Upper lobe of right lung (tissue), 1 donor: Measurements from ENCODE around the gene SLC12A6. TPM values are rescaled to one million over a fixed set of nuclear protein-coding genes. Genes with fewer than 3 reads are reported as not detected.

Source experiments
- ATAC-seq: fragments of 200-7000 bp; cut with Tn5 transposase; one replicate; pipeline ENCODE4 v1.9.1; 2020; ENCODE audit warnings: mild to moderate bottlenecking, moderate library complexity
- DNase-seq: peaks from one replicate; pipeline ENCODE4 v3.0.0-alpha.2; 2020
- H3K27ac ChIP-seq: fragments of 200-600 bp; one replicate; pipeline ENCODE4 v1.8.0; 2022
- H3K27me3 ChIP-seq: fragments of 200-600 bp; one replicate; pipeline ENCODE4 v1.8.0; 2022; ENCODE audit warnings: mild to moderate bottlenecking
- H3K36me3 ChIP-seq: fragments of 200-600 bp; one replicate; pipeline ENCODE4 v1.8.0; 2022
- H3K4me1 ChIP-seq: fragments of 200-600 bp; one replicate; pipeline ENCODE4 v1.8.0; 2022
- H3K4me3 ChIP-seq: fragments of 200-600 bp; one replicate; pipeline ENCODE4 v1.8.0; 2022; ENCODE audit warnings: mild to moderate bottlenecking
- H3K9me3 ChIP-seq: fragments of 200-600 bp; one replicate; pipeline ENCODE4 v1.8.0; 2022
- intact Hi-C: fragments of 100-400 bp; cut with DNase I; formaldehyde crosslinking; loops from one replicate; pipeline ENCODE4 v1.11.0; 2022
- total RNA-seq: library from RNA; stranded (reverse); fragmentation: NEBNext Ultra II Directional; extraction: Animal tissue kit (Norgen Biotek cat#: 25700); gene quantifications from one replicate; pipeline ENCODE4 v1.2.1, GENCODE V29; 2021
- TF ChIP-seq, protein P1 (sequence below): fragments of 200-600 bp; IDR thresholded peaks from one replicate; pipeline ENCODE4 v1.8.0; 2022; ENCODE audit warnings: antibody characterized with exemption
- donor health status: DM: no; HTN: yes; CAD: no; lungs with severe emphysema.

SLC12A6 gene
- total RNA-seq, 1 donor from 2014 or later, result 44.9 TPM

DNA sequence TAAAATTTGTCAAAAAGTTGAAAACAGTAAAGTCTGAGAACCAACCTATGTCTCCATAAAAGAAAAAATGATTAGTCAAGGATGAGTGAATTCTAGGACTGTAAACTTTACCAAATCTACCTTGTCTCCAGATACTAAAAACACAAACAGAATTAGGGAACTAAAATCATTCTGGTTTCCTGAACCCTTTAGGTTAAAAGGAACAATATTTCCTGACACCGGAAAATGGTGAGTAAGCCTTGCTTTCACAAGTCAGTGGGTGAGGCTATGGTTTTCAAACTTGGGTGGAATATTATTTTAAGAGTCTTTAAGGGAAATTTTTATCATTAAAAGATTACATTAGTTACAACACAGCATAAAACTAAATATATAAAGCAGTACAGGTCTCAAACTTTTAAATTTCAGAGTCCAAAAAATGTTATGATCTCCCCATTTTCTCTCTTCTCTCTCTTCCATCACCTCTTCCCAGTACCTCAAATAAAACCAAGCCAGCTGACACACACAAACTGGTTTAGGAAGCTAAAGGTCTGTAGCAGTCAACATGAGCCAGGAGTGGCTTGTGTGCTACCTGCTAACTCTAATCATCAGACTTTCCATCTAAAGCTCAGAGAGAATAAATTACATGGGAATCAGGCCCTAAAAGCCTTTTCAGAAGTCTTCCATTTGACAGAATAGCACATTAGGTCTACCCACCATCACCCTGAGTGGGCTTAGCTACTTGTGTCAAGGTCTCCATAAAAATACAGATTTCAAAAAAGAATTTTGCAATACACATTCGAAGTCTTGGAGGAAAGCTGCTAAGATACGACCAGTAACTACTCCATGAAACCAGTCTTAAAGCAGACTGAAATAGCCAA is 2.2 kb downstream of the SLC12A6 start:
- DNase-seq (no peak), ATAC-seq (no peak)
- Histone ChIP-seq H3K27me3 (no peaks in the 10 kb centered on the region), H3K4me1 (peaks cover 28% of the 10 kb centered on the region), H3K4me3 (peak overlapping the region; percentile 73), H3K27ac (peak overlapping the region; percentile 90), H3K36me3 (peaks cover 16% of the 10 kb centered on the region), H3K9me3 (no peaks in the 10 kb centered on the region)
- intact Hi-C loops, result no loop called here
- TF ChIP-seq, protein P1, sequence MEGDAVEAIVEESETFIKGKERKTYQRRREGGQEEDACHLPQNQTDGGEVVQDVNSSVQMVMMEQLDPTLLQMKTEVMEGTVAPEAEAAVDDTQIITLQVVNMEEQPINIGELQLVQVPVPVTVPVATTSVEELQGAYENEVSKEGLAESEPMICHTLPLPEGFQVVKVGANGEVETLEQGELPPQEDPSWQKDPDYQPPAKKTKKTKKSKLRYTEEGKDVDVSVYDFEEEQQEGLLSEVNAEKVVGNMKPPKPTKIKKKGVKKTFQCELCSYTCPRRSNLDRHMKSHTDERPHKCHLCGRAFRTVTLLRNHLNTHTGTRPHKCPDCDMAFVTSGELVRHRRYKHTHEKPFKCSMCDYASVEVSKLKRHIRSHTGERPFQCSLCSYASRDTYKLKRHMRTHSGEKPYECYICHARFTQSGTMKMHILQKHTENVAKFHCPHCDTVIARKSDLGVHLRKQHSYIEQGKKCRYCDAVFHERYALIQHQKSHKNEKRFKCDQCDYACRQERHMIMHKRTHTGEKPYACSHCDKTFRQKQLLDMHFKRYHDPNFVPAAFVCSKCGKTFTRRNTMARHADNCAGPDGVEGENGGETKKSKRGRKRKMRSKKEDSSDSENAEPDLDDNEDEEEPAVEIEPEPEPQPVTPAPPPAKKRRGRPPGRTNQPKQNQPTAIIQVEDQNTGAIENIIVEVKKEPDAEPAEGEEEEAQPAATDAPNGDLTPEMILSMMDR, result no peak

DNA sequence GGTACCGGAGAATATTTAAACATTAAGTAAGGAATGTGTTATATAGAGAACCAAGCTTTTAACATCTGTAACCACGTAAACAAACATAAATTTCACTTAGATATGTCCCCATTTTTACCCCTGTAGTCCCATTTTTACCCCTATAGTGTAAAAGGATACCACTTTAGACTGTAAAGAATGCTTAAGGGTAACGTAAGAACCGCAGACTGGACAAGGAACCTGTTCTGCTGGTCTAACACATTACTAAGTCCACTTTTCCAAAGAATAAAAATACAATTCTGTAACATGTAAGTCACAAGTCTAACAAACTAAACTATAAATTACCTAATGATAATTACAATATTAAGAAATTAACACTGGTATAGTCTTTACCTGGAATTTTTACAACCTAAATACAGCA is 2.9 kb downstream of the SLC12A6 start:
- intact Hi-C loops, result no loop called here
- Histone ChIP-seq H3K4me3 (peak overlapping the region; percentile 73), H3K9me3 (no peaks in the 10 kb centered on the region), H3K27ac (peak overlapping the region; percentile 90), H3K36me3 (peaks cover 9% of the 10 kb centered on the region), H3K4me1 (peaks cover 28% of the 10 kb centered on the region), H3K27me3 (no peaks in the 10 kb centered on the region)
- DNase-seq (no peak), ATAC-seq (no peak)
- TF ChIP-seq, protein P1, result no peak

DNA sequence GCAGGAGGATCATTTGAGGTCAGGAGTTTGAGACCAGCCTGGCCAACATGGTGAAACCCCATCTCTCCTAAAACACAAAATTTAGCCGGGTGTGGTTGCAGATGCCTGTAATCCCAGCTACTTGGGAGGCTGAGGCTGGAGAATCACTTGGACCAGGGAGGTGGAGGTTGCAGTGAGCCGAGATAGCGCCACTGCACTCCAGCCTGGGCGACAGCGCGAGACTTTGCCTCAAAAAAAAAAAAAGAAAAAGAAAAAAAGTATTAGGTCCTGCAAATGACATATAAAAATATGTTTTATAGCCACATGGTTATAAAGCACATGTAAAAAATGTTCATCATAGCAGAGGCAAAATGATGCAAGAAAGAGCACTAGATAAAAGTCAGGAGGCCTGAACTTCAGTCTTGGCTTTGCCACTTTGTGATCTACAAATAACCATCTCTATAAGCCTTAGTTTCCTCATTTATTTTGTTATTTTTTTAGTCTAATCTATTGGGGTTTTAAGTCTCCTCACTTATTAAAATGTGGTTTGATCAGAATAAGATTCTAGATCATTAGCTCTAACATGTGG is 4.9 kb downstream of the SLC12A6 start:
- ATAC-seq, result no peak
- Histone ChIP-seq H3K27ac (no peak overlapping the region), H3K36me3 (no peaks in the 10 kb centered on the region), H3K27me3 (no peaks in the 10 kb centered on the region), H3K4me1 (peaks cover 28% of the 10 kb centered on the region), H3K4me3 (no peak overlapping the region), H3K9me3 (no peaks in the 10 kb centered on the region)
- TF ChIP-seq, protein P1, result no peak
- no peak for DNase-seq
- intact Hi-C loops, result no loop called here

DNA sequence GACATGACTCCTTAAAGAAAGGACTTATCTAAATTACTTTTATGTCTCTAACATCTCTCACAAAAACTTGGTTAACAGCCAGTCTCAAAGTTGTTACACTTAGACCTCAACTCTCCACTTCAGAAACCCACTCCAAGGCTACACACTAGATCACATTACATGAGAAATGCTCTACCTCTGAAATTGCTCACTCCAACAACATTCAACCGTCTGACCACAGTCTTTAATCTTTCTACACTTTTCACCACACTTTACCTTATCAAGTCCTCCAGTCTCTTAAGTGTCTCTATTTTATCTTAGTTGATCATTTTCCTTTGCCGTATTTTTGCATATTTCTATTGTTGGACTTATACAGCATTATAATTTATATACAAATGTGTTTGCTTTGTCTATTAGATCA is 5.8 kb downstream of the SLC12A6 start:
- Histone ChIP-seq H3K27me3 (no peaks in the 10 kb centered on the region), H3K36me3 (no peaks in the 10 kb centered on the region), H3K9me3 (no peaks in the 10 kb centered on the region), H3K4me1 (peaks cover 26% of the 10 kb centered on the region), H3K4me3 (no peak overlapping the region), H3K27ac (no peak overlapping the region)
- DNase-seq (no peak), ATAC-seq (no peak)
- TF ChIP-seq, protein P1, result no peak
- intact Hi-C loops, result no loop called here

DNA sequence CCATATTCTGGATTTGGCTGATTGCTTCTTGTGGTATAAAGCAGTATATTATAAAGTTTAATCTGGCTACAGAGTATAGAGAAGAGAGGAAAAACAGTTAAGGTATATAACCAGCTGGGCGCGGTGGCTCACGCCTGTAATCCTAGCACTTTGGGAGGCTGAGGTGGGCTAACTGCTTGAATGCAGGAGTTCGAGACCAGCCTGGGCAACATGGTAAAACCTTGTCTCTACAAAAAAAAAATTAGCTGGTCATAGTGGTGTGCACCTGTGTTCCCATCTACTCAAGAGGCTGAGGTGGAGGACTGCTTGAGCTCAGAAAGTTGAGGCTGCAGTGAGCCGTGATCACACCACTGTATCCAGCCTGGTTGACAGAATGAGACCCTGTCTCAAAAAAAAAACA is 7.3 kb downstream of the SLC12A6 start:
- Histone ChIP-seq H3K36me3 (no peaks in the 10 kb centered on the region), H3K27me3 (no peaks in the 10 kb centered on the region), H3K4me1 (peaks cover 10% of the 10 kb centered on the region), H3K9me3 (no peaks in the 10 kb centered on the region), H3K4me3 (no peak overlapping the region), H3K27ac (no peak overlapping the region)
- DNase-seq, result no peak
- TF ChIP-seq, protein P1, result no peak
- intact Hi-C loops, result no loop called here
- no peak for ATAC-seq
